Adrenal gland (tissue), 12 donors: ENCODE data around the gene VAMP8. TPM values are rescaled to one million over a fixed set of nuclear protein-coding genes. Genes with fewer than 3 reads are reported as not detected.
A peak's percentile ranks its signal among the peaks of the same experiment; 100 is the strongest.

Experiments used
- DNase-seq, 7 donors: peaks; one replicate each; pipeline ENCODE4 v3.0.0-alpha.2; 2019 to 2020
- H3K27ac ChIP-seq, 5 donors: fragments of 200-600 bp; sonication (generic) in 4 of 5; 1 replicate in 3 of 5; 2 replicates in 2 of 5; pipeline versions ENCODE4 v1.5.1 to v1.8.0; 2016 to 2020; ENCODE audit warnings: mild to moderate bottlenecking in 1 of 5
- H3K27me3 ChIP-seq: fragments of 200-600 bp; 2 replicates; pipeline ENCODE4 v1.8.0; 2021
- H3K36me3 ChIP-seq, 2 donors: fragments of 200-600 bp; replicated peaks in 1 of 2; 1 replicate in 1 of 2; 2 replicates in 1 of 2; pipeline versions ENCODE4 v1.5.1 to v1.8.0; 2018 to 2022
- H3K4me1 ChIP-seq, 2 donors: fragments of 200-600 bp; replicated peaks in 1 of 2; 1 replicate in 1 of 2; 2 replicates in 1 of 2; pipeline versions ENCODE4 v1.5.1 to v1.8.0; 2018 to 2021
- H3K4me3 ChIP-seq, 4 donors: fragments of 200-600 bp; sonication (generic) in 3 of 4; one replicate each; pipeline ENCODE4 v1.5.1; 2016 to 2018
- H3K9me3 ChIP-seq, 3 donors: fragments of 200-600 bp; sonication (generic) in 1 of 3; replicated peaks in 1 of 3; 1 replicate in 2 of 3; 2 replicates in 1 of 3; pipeline versions ENCODE4 v1.5.1 to v1.8.0; 2016 to 2021
- CTCF ChIP-seq, 6 experiments: fragments of 450-650 bp in 4 of 6; fragments of 200-600 bp in 2 of 6; sonication (generic) in 1 of 6; IDR thresholded peaks; 1 replicate in 5 of 6; 2 replicates in 1 of 6; pipeline versions ENCODE4 v1.5.1 to v1.8.0; 2016 to 2021; ENCODE audit warnings: antibody characterized with exemption in 6 of 6, mild to moderate bottlenecking in 2 of 6, moderate library complexity in 1 of 6
- POLR2A ChIP-seq, 2 donors: fragments of 450-650 bp; IDR thresholded peaks; one replicate each; pipeline ENCODE4 v1.6.1; 2017; ENCODE audit warnings: antibody characterized with exemption in 2 of 2, mild to moderate bottlenecking in 2 of 2, moderate library complexity in 1 of 2
- WGBS, 4 donors: extraction: QIAGEN DNeasy Blood & Tissue Kit in 2 of 4; methylation state at CpG; one replicate each; pipeline versions ENCODE4 v1.1.5 to v1.1.7; 2013 to 2017; 5-methylcytosine and 5-hydroxymethylcytosine counted together
- intact Hi-C, 2 donors: fragments of 100-400 bp; cut with DNase I; formaldehyde crosslinking; loops; one replicate each; pipeline versions ENCODE4 v1.14.1 to v1.15.0; 2022 to 2023
- polyA plus RNA-seq, 3 donors: library from polyadenylated mRNA; stranded (reverse); fragments of 200-250 nt in 2 of 3; fragments of 350-450 nt in 1 of 3; fragmentation: Illumina TruSeq in 1 of 3; extraction: RNeasy Lipid Tissue Mini Kit (QIAGEN cat#74804) in 1 of 3; gene quantifications; one replicate each; pipeline ENCODE4 v1.2.3, GENCODE V29; 2013 to 2014
- total RNA-seq, 9 donors: library from RNA; depleted of rRNA in 4 of 9; stranded (reverse); fragments of >200 nt in 4 of 9; fragments of 120-200 nt in 1 of 9; fragmentation: NEBNext Ultra II Directional in 1 of 9; extraction: Animal tissue kit (Norgen Biotek cat#: 25700) in 1 of 9; gene quantifications; one replicate each; pipeline versions ENCODE4 v1.1.0 to v1.2.4, GENCODE V29; 2013 to 2023
- donor health status: healthy with polysubstance abuse.
- donor health status: Bipolar disorder and iron deficiency.
- donor health status: DM: yes; HTN: yes; CAD: no.
- donor health status: DM: no; HTN: no; CAD: no.
- donor health status: DM: no; HTN: no; CAD: no.
- donor health status: DM: yes; HTN: yes; CAD: no.

The VAMP8 gene
- total and polyA plus RNA-seq, 12 donors, result 8.0 to 108 (median 48.5) TPM

- H3K27me3 ChIP-seq, result no peaks in the 10 kb centered on the region
- no peak for DNase-seq
- no peak for TF ChIP-seq POLR2A (IDR thresholded peaks at IDR 0.05)
- TF ChIP-seq CTCF (IDR thresholded peaks at IDR 0.05), result no peak
- peaks cover 0 to 31% of the 10 kb centered on the region in 2 donors for H3K4me1 ChIP-seq
- 48 to 74% (median 56%) methylated on average over 4 of the region's 4 CpGs for WGBS, 4 donors
- peaks cover 0 to 65% of the 10 kb centered on the region in 2 donors for H3K36me3 ChIP-seq
- H3K27ac ChIP-seq, result peak overlapping the region in 2 of 5 donors; percentile 52 to 56
- intact Hi-C loops, result loop anchor here in 1 of 2 donors (2.0 kb wide), 1 partner anchor 129 kb away; no protein-coding TSS in a partner anchor
- H3K9me3 ChIP-seq, result no peaks in the 10 kb centered on the region
- no peak overlapping the region for H3K4me3 ChIP-seq
Measured at GRCh38 chr2:85549826-85550225, 27.6 kb upstream of the VAMP8 start.

DNA sequence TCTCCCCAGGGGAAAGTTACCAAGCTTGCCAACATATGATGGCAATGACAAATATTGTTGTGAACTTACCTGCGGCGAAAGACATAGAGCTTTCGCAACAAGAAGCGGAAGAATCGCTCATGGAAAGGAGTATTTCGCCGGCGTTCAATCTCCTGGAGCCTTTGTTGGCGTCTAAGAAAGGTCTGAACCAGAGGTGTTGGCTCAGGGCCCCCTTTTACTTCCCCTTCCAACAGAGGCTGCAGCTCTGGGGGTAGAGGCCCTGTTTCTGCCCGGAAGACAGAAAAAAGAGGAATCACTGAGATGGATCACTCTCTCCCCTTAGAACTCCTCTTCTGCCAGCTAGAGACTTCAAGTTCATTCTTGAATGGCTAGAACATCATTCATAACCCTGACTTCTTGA, 26.9 kb upstream of the VAMP8 start:
- intact Hi-C loops, result loop anchor here in 1 of 2 donors (2.0 kb wide), 1 partner anchor 130 kb away; no protein-coding TSS in a partner anchor
- Histone ChIP-seq H3K9me3 (no peaks in the 10 kb centered on the region), H3K4me1 (peaks cover 0 to 25% of the 10 kb centered on the region in 2 donors), H3K27ac (peak overlapping the region in 2 of 5 donors; percentile 52 to 56), H3K36me3 (peaks cover 0 to 61% of the 10 kb centered on the region in 2 donors), H3K27me3 (no peaks in the 10 kb centered on the region), H3K4me3 (no peak overlapping the region)
- WGBS, 4 donors, result 79 to 96% (median 87%) methylated on average over 10 of the region's 10 CpGs
- TF ChIP-seq POLR2A (IDR thresholded peaks at IDR 0.05) (no peak), CTCF (IDR thresholded peaks at IDR 0.05) (no peak)
- DNase-seq, result peak in 2 of 7 donors; percentile 33 to 36

- Histone ChIP-seq H3K9me3 (no peaks in the 10 kb centered on the region), H3K4me3 (no peak overlapping the region), H3K27ac (no peak overlapping the region), H3K36me3 (peaks cover 0 to 54% of the 10 kb centered on the region in 2 donors), H3K27me3 (no peaks in the 10 kb centered on the region), H3K4me1 (peaks cover 0 to 25% of the 10 kb centered on the region in 2 donors)
- WGBS, 4 donors, result 56 to 65% (median 60%) methylated on average over 9 of the region's 9 CpGs
- DNase-seq, result peak; percentile 78 to 94 (median 82)
- intact Hi-C loops, result loop anchor here (2.0 kb wide), 1 partner anchor 131 kb away; no protein-coding TSS in a partner anchor
- TF ChIP-seq CTCF (IDR thresholded peaks at IDR 0.05) (peak; percentile 81 to 97 (median 94)), POLR2A (IDR thresholded peaks at IDR 0.05) (no peak)
Measured at GRCh38 chr2:85551698-85552678, 25.4 kb upstream of the VAMP8 start.

DNA sequence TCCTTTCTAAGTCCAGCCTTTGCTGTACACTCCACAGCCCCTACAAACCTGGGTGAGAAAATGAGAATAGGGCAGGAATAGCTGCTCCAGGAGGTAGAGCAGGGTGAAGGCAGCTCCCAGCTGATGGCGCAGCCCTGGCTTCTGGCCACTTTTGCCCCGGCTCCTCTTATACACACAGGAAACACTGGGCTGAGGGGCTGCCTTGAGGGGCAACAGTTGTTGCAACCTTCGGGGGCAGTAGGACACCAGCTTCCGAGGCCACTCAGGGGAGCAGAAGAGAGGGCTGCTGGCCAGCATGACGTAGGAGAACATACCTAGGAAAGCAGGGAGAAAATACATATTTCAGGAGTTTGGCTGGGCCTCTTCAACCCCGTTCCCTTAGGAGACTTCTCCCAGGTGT, 24.2 kb upstream of the VAMP8 start:
- TF ChIP-seq POLR2A (IDR thresholded peaks at IDR 0.05) (no peak), CTCF (IDR thresholded peaks at IDR 0.05) (no peak)
- intact Hi-C loops, result loop anchor here in 1 of 2 donors (2.0 kb wide), 1 partner anchor 132 kb away; no protein-coding TSS in a partner anchor
- H3K36me3 ChIP-seq, result peaks cover 0 to 58% of the 10 kb centered on the region in 2 donors
- H3K27ac ChIP-seq, result no peak overlapping the region
- no peak overlapping the region for H3K4me3 ChIP-seq
- H3K9me3 ChIP-seq, result no peaks in the 10 kb centered on the region
- H3K27me3 ChIP-seq, result no peaks in the 10 kb centered on the region
- DNase-seq, result no peak
- 68 to 89% (median 83%) methylated on average over 5 to 6 of the region's 6 CpGs for WGBS, 4 donors
- H3K4me1 ChIP-seq, result peaks cover 0 to 22% of the 10 kb centered on the region in 2 donors
